Measurements from ENCODE around the gene SMIM44. TPM values are rescaled to one million over a fixed set of nuclear protein-coding genes. Genes with fewer than 3 reads are reported as not detected.

Gene SMIM44
- total and polyA plus RNA-seq, 9 of the 15 experiments (the other 6 are each of a cell fraction or from before 2014, with no cell fraction given): not detected

DNA sequence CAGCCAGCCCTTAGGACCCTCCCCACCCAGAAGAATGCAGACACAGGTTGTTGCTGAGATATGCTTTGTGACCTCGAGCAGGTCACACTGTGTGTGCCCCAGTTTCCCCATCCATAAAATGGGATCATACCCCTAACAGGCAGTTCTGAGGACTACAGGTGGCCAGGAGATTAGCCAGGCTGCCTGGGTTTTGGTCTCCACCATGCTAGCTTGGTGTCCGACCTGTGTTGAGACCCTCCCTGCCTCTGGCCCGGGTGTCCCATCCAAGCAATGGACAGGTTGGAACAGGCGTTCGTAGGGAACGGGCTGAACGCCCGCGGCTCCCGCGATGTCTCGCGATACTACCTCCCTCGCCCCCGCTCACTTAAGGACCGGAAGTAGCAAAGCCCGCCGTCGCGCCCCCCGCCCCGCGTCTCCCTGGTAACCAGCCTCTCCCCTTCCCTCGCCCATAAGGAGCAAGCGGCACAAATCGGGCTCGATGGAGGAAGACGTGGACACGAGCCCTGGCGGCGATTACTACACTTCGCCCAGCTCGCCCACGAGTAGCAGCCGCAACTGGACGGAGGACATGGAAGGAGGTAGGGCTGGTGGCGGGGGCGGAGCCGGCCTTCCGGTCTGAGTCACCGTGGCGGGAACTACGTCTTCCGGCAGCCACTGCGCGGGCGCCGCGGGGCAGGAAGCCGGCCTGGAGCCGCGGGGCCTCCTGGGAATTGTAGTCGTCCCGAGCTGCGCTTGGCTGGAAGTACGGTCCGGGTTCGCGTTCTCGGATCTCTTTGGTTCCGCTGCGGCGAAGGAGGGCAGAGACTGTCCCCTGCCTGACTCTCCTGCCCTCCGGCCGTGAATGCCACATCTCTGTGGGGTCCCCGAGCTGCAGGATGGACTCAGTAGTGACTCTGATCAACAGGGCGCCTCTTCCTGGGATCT lies 48.3 kb downstream of the SMIM44 start (continued):
- TF ChIP-seq PRDM10 (IDR thresholded peaks at IDR 0.05; ENCODE audit: partially characterized antibody) (no peak), ILF3 (IDR thresholded peaks at IDR 0.05; ENCODE audit: borderline replicate concordance) (no peak), RBM15 (IDR thresholded peaks at IDR 0.05; ENCODE audit: insufficient read depth, low read length) (no peak), DEAF1 (CRISPR knock-in tag; IDR thresholded peaks at IDR 0.05) (no peak), RFX5 (IDR thresholded peaks at IDR 0.05; ENCODE audit: low read depth, low read length) (no peak), ZNF408 (CRISPR knock-in tag; IDR thresholded peaks at IDR 0.05; ENCODE audit: low read depth) (no peak), GABPB1 (CRISPR knock-in tag; IDR thresholded peaks at IDR 0.05) (peak; percentile 99), ETV5 (CRISPR knock-in tag; IDR thresholded peaks at IDR 0.05; ENCODE audit: low read depth) (peak; percentile 97), MBD2 (IDR thresholded peaks at IDR 0.05; ENCODE audit: borderline replicate concordance, low read depth) (peak; percentile 79), ZNF79 (CRISPR knock-in tag; IDR thresholded peaks at IDR 0.05; ENCODE audit: low read depth) (no peak)
- TF ChIP-seq, protein P1, sequence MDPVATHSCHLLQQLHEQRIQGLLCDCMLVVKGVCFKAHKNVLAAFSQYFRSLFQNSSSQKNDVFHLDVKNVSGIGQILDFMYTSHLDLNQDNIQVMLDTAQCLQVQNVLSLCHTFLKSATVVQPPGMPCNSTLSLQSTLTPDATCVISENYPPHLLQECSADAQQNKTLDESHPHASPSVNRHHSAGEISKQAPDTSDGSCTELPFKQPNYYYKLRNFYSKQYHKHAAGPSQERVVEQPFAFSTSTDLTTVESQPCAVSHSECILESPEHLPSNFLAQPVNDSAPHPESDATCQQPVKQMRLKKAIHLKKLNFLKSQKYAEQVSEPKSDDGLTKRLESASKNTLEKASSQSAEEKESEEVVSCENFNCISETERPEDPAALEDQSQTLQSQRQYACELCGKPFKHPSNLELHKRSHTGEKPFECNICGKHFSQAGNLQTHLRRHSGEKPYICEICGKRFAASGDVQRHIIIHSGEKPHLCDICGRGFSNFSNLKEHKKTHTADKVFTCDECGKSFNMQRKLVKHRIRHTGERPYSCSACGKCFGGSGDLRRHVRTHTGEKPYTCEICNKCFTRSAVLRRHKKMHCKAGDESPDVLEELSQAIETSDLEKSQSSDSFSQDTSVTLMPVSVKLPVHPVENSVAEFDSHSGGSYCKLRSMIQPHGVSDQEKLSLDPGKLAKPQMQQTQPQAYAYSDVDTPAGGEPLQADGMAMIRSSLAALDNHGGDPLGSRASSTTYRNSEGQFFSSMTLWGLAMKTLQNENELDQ (CRISPR knock-in tag; IDR thresholded peaks at IDR 0.05; ENCODE audit: borderline replicate concordance): 0 out of 2 replicates have a peak, but pooled peaks have one; percentile 78
- TF ChIP-seq, protein P2, sequence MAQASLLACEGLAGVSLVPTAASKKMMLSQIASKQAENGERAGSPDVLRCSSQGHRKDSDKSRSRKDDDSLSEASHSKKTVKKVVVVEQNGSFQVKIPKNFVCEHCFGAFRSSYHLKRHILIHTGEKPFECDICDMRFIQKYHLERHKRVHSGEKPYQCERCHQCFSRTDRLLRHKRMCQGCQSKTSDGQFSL (CRISPR knock-in tag; IDR thresholded peaks at IDR 0.05): 0 out of 2 replicates have a peak, but pooled peaks have one; percentile 17
- TF ChIP-seq, protein P2 (tag; IDR thresholded peaks at IDR 0.05): no peak
- TF ChIP-seq, protein P3, sequence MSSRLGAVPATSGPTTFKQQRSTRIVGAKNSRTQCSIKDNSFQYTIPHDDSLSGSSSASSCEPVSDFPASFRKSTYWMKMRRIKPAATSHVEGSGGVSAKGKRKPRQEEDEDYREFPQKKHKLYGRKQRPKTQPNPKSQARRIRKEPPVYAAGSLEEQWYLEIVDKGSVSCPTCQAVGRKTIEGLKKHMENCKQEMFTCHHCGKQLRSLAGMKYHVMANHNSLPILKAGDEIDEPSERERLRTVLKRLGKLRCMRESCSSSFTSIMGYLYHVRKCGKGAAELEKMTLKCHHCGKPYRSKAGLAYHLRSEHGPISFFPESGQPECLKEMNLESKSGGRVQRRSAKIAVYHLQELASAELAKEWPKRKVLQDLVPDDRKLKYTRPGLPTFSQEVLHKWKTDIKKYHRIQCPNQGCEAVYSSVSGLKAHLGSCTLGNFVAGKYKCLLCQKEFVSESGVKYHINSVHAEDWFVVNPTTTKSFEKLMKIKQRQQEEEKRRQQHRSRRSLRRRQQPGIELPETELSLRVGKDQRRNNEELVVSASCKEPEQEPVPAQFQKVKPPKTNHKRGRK (tag; IDR thresholded peaks at IDR 0.05): no peak

All from K562 (cell line).